ENCODE measurements around the gene ATF3. TPM values are rescaled to one million over a fixed set of nuclear protein-coding genes. Genes with fewer than 3 reads are reported as not detected.
A peak's percentile ranks its signal among the peaks of the same experiment; 100 is the strongest.

ATF3 gene
- total RNA-seq, 2 experiments from 2014 or later: 2.7 to 2.9 TPM

- no peak overlapping the region for H3K4me2 ChIP-seq (ENCODE audit: low read length)
- H2AFZ ChIP-seq (ENCODE audit: low read length): no peak overlapping the region
- CTCF ChIA-PET (ENCODE audit: unreplicated experiment): interaction anchor here (0.9 kb wide), 2 partner anchors 13 to 330 kb away, joined by 3 read pairs; no protein-coding TSS in a partner anchor
- H4K20me1 ChIP-seq (ENCODE audit: insufficient read depth, low read length): no peaks in the 10 kb centered on the region
- no peaks in the 10 kb centered on the region for H3K9me3 ChIP-seq (ENCODE audit: low read length)
- intact Hi-C loops (cut with micrococcal nuclease; ENCODE audit: unreplicated experiment): loop anchor here (5.0 kb wide), 2 partner anchors 60 to 95 kb away; partner anchors contain the start of gene ATF3
- TF ChIP-seq EZH2phosphoT487 (IDR thresholded peaks at IDR 0.05; ENCODE audit: borderline replicate concordance, low read depth, low read length): no peak
- TF ChIP-seq, protein P1, sequence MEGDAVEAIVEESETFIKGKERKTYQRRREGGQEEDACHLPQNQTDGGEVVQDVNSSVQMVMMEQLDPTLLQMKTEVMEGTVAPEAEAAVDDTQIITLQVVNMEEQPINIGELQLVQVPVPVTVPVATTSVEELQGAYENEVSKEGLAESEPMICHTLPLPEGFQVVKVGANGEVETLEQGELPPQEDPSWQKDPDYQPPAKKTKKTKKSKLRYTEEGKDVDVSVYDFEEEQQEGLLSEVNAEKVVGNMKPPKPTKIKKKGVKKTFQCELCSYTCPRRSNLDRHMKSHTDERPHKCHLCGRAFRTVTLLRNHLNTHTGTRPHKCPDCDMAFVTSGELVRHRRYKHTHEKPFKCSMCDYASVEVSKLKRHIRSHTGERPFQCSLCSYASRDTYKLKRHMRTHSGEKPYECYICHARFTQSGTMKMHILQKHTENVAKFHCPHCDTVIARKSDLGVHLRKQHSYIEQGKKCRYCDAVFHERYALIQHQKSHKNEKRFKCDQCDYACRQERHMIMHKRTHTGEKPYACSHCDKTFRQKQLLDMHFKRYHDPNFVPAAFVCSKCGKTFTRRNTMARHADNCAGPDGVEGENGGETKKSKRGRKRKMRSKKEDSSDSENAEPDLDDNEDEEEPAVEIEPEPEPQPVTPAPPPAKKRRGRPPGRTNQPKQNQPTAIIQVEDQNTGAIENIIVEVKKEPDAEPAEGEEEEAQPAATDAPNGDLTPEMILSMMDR (conservative IDR thresholded peaks at IDR 0.05; ENCODE audit: low read length): no peak
- no peaks in the 10 kb centered on the region for H3K79me2 ChIP-seq (ENCODE audit: insufficient read depth, low read depth, low read length)
- H3K4me3 ChIP-seq (ENCODE audit: low read depth, low read length, poor library complexity, severe bottlenecking): no peak overlapping the region
- H3K9me2 ChIP-seq (ENCODE audit: insufficient read depth, low read length): no peaks in the 10 kb centered on the region
- no peak overlapping the region for H3K27ac ChIP-seq (ENCODE audit: low read depth, low read length, poor library complexity, severe bottlenecking)
- BruUV-seq (replicated peaks): no TSS peak
- POLR2A ChIA-PET: interaction anchor here (0.7 to 1.0 kb wide), 3 partner anchors 55 to 290 kb away, joined by 3 to 4 read pairs (median 3); partner anchors contain the start of genes NSL1 and TATDN3
- H3K4me1 ChIP-seq (ENCODE audit: insufficient read depth, low read length, poor library complexity, severe bottlenecking): peaks cover 17% of the 10 kb centered on the region
- H3K36me3 ChIP-seq (ENCODE audit: insufficient read depth, low read length): no peaks in the 10 kb centered on the region
- DNase-seq (ENCODE audit: low spot score): peak; percentile 35
Measured at GRCh38 chr1:212667223-212668139, 58.9 kb downstream of the ATF3 start.

DNA sequence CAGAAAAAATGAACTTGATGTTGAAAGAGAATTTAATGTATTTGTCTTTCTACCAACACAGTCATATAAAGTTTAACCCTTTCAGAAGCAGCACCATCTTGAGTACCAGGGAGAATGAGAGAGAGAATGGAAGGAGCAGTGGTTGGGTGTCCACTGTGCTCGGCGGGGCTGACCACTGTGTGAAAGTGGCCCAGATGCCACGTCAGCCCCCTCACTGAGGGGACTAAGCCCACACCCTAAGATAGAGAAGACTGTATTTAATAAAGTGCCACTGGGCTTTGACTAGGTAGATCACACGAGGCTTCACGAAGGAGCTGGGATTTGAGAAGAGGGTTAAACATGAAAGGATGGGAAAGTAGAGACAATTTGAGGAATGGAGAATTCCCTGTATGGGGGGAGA is 59.9 kb downstream of the ATF3 start:
- CTCF ChIA-PET (ENCODE audit: unreplicated experiment): interaction anchor here (0.9 kb wide), 1 partner anchor 12 kb away, joined by 3 read pairs; no protein-coding TSS in a partner anchor
- intact Hi-C loops (cut with micrococcal nuclease; ENCODE audit: unreplicated experiment): loop anchor here (5.0 kb wide), 2 partner anchors 61 to 94 kb away; partner anchors contain the start of gene ATF3
- Histone ChIP-seq H3K9me2 (ENCODE audit: insufficient read depth, low read length) (no peaks in the 10 kb centered on the region), H3K36me3 (ENCODE audit: insufficient read depth, low read length) (no peaks in the 10 kb centered on the region), H3K4me2 (ENCODE audit: low read length) (no peak overlapping the region), H4K20me1 (ENCODE audit: insufficient read depth, low read length) (no peaks in the 10 kb centered on the region), H3K4me3 (ENCODE audit: low read depth, low read length, poor library complexity, severe bottlenecking) (no peak overlapping the region), H2AFZ (ENCODE audit: low read length) (no peak overlapping the region), H3K27ac (ENCODE audit: low read depth, low read length, poor library complexity, severe bottlenecking) (no peak overlapping the region), H3K4me1 (ENCODE audit: insufficient read depth, low read length, poor library complexity, severe bottlenecking) (peaks cover 17% of the 10 kb centered on the region), H3K79me2 (ENCODE audit: insufficient read depth, low read depth, low read length) (no peaks in the 10 kb centered on the region), H3K9me3 (ENCODE audit: low read length) (no peaks in the 10 kb centered on the region)
- POLR2A ChIA-PET: interaction anchor here (0.6 to 1.0 kb wide), 7 partner anchors 30 to 969 kb away, joined by 3 to 8 read pairs (median 3); partner anchors contain the start of genes NSL1 and TATDN3
- no peak for TF ChIP-seq EZH2phosphoT487 (IDR thresholded peaks at IDR 0.05; ENCODE audit: borderline replicate concordance, low read depth, low read length)
- TF ChIP-seq, protein P1 (conservative IDR thresholded peaks at IDR 0.05; ENCODE audit: low read length): no peak
- no TSS peak for BruUV-seq (replicated peaks)
- DNase-seq (ENCODE audit: low spot score): no peak
